ENCODE data around the gene RGSL1. TPM values are rescaled to one million over a fixed set of nuclear protein-coding genes. Genes with fewer than 3 reads are reported as not detected.

The RGSL1 gene
- not detected for total RNA-seq

DNA sequence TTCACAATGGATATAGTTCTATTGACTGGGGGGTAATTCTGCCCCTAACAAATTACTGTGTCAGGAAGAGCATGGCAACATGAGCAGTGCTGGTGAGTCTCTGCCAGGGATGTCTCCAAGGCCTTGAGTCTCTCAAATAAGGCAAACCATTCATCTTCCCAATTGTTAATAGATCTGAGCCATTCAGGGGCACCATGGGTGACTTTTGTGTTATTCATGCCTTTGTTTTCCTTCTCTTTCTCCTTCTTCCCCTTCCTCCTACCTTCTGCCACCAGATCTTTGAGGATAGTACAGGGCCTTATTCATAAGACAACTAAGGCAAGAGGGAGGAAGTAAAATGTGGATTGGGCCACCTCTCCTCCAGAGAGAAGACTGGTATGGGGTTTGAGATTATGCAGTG is at the start of gene RGSL1:
TSS of gene RGSL1 (plus strand) at position 60 of the 400 bp plus-strand sequence. CDS start at position 80, 20 bp downstream.
- no peak for DNase-seq

DNA sequence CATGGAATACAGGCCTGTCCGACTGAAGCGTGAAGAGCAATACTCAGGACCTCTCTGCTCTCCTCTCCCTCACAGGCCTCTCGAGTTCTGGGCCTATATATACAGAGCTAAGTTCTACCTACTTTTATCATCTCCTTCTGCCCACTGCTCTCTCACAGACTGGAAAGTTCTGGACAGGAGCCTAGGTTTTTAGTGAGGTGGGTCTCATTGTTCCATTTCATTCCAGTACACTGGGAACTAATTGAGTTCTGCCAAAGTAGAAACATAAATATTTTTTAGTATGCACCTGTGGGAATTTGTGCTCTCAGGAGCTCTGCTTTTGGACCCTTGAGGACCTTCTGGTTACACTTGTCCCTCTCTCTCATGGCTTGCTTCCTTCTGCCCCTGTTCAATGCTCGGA is 49.4 kb upstream of the RGSL1 start, which contains the start of gene TEDDM1:
TSS of gene TEDDM1 (minus strand) at position 101 of the 400 bp plus-strand sequence. CDS start 182 bp downstream, outside the sequence.
- DNase-seq: no peak

DNA sequence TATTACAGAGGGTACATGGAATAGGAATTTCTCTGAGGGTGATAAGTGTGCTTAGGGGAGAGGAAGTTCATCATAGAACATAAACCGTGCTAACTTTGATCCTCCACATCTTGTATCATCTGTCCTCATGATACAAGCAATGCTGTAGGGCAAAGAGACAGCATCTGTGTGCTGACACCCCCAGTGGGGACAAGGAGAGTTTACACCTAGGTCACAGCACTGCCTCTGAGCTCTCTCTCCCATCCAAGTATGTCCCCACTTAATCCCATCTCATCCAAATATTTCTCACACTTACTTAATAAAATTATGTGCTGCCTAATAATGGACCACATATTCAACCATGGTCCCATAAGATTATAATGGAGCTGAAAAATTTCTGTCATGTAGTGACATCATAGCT is 45.2 kb upstream of the RGSL1 start:
- DNase-seq: no peak

DNA sequence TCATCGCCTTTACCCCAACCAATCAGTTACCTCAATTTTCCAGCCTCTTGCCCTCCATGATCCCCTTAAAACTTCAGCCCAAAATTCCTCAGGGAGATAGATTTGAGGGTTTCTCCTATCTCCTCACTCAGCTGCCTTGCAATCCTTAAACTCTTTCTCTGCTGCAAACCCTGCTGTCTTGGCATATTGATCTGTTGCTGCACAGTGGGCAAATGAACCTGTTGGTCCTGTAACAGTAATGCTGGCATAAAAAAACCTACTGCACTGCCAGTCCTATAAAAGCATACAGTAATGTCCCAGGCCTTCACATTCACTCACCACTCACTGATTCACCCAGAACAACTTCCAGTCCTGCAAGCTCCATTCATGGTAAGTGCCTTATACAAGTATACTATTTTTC is 44.4 kb upstream of the RGSL1 start:
- DNase-seq: no peak

DNA sequence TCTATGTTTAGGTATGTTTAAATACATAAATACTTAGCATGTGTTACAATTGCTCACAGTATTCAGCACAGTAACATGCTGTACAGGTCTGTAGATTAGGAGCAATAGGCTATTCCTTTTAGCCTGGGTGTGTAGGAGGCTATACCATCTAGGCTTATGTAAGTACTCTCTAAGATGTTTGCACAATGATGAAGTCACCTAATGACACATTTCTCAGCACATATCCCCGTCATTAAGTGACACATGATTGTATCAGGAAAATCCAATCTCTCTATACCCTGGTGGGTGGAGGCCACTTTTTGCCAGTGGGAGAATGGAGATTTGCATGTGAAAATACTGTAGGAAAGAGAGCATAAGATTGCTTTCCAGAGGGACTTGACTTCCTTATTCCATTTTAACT is 43.9 kb upstream of the RGSL1 start:
- DNase-seq: no peak

DNA sequence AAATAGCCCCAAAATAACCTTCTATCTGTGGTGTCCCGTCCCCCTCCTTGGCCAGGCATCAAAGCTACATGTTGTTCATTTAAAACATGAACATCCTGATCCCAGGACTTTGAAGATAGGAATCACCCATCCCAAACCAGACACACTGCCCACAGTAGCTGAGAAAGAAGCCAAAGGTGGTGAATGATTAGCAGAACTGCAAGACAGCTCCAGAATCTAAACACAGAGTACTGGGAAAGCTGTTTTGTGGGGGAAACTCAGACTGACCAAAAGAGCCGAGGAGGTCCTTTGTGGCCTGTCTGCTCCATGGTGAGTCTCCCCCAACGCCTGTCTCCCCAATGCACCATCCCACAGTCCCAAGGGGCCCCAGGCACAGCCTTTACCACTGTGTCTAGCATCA is 42.2 kb upstream of the RGSL1 start:
- DNase-seq: no peak

DNA sequence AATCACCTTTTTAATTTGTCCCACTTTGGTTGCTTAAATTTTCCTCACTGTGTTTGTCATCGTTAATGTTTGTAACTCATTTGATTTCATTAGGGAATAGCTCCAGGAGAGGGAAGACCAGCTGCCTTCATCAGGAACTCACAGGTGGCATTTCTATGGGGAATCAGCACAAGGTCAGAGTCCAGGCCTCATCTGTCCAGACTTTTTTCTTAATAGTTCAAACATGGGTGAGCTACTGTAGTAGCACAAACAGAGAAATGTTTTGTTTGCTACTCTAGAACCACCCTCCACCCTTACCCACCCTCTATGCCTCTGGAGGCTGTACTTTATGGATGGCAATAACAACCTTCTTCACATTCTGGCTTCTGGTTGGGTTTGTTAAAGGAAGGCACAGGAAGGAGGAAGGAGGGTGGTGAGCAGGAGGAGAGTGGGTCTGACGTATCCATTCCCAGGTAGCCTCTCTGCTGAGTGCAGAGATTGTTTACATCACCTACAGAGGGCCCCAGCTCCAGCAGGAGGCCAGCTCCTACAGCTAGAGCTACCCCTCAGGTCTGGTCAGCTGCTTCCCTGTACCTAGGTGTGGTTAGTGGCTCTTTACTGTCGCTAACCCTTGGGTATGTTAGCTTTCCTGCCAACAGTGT is 41.4 kb upstream of the RGSL1 start:
- no peak for DNase-seq

DNA sequence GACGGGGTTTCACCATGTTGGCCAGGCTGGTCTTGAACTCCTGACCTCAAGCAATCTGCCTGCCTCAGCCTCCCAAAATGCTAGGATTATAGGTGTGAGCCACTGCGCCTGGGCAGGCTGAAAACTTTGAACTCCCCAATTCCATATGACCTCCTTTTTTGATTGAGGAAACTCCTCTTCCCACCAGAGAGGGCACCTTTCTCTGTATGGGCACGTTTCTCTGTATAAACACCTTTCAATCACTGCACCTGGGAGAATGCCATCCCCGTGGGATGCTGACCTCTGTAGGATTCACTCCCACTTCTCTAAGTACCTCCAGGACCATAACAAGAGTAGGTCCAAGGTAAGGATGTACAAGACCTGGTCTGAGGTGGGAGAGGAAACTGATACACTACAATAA is 39.8 kb upstream of the RGSL1 start:
- no peak for DNase-seq

DNA sequence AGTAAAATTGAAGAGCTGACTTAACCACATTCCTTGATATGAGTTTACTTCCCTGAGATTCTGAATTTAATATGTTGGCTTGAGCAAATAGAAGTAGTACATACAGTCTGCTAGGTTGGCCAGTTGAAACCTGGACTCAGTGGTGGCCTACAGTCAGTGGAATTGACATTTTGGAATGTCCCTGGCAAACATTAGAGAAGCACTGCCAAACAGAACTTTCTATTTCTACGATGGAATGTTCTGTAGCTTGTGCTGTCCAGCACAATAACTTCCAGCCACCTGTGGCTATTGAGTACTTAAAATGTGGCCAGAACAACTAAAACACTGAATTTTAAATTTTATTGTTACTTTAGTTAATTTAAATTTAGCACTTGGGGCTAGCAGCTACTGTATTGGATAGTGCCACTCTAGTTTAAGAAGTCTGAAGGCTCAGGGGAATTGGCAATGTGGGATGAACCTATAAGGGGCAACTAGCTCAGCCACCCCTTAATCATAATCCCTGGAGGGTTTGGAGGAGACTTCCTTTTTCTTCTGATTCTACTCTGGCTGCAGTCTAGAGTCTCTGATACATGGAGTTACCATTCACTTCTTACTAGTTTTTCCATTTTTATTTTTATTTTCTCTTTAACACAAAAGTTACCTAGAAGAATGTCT is 39.2 kb upstream of the RGSL1 start:
- DNase-seq: no peak

DNA sequence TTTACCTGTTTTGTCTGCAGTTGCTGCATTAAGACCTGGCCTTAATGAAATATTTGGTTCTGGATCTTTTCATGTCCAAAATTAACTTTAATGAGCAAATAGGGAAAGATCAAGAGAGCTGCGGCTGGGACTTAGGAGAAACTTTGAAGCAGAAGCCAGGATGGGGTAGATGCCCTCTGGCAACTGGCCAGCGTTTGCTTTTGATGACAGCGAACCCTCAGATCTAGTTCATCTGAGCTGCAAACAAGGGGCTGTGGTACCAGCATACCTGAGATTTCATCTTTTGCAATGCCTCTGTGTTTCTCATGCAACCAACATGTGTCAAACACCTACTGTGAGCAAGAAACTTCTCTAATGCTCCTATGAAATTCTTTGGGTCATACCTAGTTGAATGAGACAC is 36.5 kb upstream of the RGSL1 start:
- no peak for DNase-seq

DNA sequence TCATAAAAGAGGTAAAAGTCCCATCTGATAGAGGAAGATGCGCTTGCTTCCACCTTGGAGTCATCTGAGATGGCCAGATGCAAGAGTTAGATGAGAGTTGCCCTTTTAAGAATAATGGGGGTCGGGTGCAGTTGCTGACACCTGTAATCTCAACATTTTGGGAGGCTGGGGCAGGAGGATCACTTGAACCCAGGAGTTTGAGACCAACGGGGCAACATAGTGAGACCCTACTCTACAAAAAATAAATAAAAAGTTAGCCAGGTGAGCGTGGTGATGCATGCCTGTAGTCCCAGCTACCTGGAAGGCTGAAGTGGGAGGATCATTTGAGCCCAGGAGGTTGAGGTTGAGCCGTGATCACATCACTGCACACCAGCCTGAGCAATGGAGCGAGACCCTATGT is 36.0 kb upstream of the RGSL1 start:
- DNase-seq: no peak

DNA sequence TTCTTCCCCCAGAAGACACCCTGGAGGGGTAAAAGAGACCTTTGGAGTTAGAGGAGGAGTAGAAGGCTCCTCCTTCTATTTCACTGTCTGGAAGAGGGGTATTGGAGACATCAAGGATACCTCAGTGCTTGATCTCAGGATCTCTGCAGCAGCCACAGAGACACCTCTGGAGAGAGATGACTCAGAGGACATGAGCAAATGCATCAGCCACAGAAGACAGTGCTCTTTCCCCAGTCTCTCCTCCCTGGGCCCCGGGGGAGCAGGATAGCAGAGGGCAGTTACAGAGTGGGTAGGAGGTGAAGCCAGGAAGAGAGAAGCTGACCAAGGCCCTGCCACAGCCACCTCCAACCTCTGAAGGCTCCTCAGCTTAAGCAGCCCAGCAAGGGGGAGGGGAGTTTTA is 34.2 kb upstream of the RGSL1 start:
- DNase-seq: no peak

DNA sequence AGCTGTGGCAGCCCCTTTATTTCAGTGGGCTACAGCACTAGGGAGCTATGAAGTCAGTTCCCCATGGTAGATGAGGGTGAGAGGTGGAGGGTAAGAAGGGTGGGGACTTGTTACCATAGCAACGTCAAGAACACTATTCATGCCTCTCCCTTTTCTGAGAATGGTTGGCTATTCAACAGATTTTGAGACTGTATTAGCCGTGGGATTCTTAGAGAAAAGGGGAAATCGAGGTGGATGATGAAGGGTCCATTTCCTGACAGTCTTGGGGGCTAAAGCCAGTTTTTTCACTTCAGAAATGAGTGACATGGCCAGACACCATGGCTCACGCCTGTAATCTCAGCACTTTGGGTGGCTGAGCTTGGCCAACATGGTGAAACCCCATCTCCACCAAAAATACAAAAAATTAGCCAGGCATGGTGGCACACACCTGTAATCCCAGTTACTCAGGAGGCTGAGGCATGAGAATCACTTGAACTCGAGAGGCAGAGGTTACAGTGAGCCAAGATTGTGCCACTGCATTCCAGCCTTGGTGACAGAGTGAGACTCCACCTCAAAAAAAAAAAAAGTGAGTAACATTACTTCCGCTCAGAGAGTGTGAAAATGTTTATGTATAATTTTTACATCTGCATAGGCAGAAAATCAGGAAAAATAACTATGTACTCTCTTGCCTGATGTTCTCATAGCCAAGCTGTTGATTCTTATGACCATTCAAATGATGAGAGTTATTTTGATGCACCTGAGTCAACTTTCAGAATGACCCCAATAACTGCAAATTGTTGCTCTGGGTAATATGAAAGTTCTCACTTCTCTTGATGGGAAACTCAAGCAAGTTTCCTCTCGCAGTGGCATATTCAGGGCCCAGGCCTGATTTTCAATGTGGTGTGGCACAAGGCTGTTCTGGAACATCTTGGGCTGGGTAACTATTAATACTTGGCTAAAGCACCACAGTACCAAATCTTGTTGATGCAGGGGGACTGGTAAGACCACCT is 23.2 kb upstream of the RGSL1 start:
- DNase-seq: no peak

DNA sequence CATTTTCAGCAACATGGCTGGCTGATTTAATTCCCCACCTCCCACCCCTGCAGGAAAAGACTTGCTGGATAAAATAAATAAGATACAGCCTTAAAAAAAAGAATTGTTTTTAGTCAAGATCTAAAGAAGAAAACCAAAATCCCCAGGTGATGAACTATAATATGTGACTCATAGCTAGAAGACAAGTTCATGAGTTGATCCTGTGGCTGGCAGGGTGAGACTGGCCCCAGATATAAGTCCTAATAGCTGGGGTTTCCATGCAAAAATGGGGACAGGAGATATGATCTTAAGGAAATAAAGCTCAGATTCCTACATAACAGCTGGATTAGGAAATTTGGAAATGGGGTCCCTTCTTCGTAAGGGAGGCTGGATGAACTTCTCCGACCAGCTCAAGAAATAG is 21.9 kb upstream of the RGSL1 start:
- no peak for DNase-seq

DNA sequence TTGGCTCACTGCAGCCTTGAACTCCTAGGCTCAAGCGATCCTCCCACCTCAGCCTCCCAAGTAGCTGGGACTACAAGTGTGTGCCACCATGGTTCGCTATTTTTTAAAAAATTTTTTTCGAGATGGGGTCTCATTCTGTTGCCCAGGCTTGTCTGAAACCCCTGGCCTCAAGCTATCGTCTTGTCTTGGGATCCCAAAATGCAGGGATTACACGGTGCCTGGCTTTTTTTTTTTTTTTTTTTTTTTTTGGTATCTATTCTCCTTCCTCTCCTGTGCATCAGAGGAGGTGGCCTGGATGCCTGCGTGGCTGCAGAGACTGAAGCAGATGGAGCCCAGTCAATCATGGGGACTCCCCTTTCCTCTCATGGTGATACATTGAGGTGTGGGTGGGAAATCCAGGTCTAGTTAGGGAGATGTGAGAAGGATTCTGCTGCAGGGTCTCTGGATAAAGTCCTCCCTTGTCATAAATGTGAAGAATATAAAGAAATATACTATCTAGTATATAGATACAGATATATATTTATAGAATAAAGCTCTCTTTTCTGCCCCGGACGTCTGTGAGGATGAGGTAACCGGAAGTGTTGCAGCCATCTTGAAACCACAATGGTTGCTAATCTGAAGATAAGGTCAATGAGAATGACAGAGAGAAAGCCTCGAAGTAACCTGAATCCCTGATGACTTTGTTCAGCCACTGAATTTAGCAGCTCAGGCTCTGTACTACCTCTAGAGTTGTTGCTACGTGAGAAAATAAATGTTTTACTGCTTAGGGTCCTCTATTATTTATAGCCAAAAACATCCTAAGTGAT is 19.5 kb upstream of the RGSL1 start:
- no peak for DNase-seq

DNA sequence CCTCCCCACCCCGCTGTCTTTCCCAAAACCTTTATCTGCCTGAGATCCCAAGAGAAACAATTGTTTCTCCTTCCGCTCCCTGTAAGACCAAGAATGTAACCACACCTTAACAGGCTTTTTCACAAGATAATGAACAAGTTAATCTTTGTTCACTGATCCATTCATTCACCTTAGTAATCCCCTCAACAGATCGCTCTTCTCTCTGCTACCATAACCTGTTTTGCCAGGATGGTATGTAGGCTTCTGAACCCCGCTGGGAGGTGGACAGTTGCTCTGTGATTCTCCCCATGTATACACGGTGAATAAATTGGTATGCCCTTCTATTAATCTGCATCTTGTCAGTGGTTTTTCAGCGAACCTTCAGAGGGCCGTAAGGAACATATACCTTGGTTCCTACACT is 18.7 kb upstream of the RGSL1 start:
- DNase-seq: no peak

DNA sequence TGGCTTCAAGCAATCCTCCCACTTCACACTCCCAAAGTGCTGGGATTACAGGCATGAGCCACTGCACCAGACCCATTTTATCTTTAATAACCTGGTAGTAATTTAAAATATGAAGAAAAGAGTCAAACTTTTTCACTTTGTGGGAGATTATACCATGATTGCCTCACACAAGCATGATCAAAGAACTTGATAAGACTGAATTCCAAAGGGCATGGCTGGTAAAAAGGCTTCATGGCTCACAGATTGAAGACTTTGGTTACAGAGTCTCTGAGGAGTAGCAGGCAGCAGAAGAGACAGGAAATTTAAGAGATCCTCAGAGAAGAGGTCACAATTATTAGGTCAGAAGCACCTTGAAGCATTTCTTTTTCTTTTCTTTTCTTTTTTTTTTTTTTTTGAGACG is 16.4 kb upstream of the RGSL1 start:
- DNase-seq: no peak

DNA sequence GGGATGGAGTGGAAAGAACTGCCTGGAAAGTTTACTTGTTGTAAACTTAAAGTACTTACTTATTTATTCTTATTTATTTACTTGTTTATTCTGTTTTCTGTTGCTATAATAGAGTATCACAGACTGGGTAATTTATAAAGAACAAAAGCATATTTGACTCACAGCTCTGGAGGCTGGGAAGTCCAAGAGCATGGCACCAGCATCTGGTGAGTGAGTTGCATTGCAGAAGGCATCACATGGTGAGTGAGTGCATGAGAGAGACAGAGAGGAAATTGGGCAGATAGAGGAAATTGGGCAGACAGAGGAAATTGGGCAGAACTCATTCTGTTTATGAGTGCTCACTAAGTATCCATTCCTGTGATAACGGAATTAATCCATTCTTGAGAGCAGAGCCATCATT is 11.6 kb upstream of the RGSL1 start:
- no peak for DNase-seq

DNA sequence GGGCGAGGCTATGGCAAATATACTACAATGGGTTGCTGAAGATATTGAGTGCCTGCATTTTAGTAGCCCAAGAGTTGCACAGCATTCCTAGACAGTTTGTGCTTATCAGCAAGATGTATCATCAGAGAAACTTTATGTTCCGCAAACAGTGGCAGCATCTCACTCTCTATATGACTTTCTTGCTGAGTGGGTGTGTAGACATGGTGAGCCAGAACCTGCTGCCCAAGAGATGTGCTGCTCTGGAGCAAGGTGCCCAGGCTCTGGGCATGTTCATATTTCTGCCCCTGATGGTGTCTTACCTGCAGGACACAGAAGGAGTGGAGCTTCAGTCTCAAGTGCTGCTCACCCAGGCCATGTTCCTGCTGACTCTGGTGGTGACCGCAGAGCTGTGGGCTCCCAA is 8.2 kb upstream of the RGSL1 start:
- DNase-seq: no peak

DNA sequence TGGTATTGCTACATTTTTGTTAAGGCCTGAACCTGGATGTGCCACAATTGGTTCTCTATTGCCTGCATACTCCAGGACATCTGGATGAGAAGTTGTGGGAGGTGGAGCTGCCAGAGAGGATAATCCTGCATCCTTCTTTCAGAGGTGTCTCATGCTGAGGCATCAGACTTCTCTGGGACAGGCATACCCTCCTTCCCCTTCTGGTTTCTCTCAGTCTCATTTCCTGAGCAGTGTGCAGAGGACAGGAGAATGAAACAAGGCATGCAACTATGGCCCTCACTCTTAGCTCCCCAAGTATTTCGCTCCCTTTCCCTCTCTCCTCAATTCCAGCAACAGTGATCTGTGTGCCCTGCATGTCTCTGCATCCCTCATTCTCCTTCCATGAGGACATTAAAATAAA is 7.6 kb upstream of the RGSL1 start:
- DNase-seq: no peak

DNA sequence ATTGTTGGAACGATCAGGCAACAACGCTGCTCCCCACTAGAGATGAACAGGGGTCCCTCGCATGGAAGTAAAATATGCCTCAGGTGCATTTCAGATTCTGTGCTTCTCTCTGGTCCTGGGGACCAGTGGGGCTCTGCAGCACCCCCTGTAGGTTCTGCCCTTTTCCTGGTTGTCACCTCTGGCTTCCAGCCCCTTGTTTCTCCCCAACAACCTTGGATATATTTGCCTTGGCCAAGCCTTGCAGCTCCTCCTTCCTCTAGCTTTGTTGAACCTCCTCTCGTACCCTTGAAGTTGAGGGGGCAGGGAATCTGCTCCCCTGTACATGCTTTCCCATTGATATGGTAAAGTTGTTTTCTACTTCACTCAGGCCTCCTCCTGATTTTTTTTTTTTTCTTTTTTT is 5.4 kb upstream of the RGSL1 start:
- no peak for DNase-seq

DNA sequence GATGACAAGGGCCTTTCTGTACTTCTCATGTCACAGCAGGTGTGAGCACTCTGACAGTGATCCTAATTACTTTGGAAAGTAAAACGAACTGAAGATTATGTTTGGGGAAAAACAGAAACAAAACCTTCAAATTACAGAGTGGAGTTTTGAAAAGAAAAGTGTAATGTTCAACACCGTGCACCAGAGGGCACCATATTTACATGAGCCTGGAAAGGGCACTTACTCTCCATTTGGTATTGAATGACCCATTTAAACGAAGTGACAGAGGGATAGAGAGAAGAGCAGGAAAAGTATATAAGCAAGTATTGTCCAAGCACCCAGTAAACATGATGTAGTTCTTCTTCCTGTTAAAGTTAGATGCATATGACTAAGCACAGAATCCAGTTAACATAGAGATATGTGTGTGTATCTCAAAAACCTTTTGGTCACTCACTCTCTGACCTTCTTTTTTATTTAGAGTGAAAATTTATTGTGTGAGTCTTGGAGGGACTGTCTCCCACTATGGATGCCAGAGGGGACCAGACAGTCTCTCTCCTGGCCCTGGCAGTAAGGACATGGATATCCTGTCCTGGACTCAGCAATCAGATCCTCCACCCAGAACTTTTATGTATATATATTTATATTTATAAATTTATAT is 3.8 kb upstream of the RGSL1 start:
- no peak for DNase-seq

All from effector CD4-positive, alpha-beta T cell (primary cell).